GM11168 (cell line): ENCODE measurements around the gene NGF.

Source experiments
- in situ Hi-C: fragments of 300-500 bp; cut with MboI; formaldehyde crosslinking; loops from one replicate; pipeline ENCODE4 v1.12.0; 2022; ENCODE audit warnings: low sequenced_read_pairs; ENCODE audit not compliant: unreplicated experiment

NGF gene

DNA sequence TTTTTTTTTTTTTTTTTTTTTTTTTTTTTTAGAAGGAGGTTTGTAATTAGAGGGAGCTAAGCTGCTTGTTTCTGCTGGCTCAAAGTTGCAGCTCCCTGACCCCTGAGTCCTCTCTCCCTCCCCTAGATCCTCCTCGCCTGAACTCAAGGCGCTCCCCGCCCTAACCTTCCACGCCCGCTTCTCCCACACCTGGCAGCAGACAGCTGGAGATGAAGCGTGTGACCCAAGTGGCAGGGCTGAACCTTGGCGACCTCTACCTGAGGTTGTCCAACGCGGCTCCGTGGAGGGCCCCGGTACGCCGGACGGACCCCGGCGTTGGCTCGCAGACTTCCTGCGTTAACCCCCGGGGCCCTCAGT lies 795 bp downstream of the NGF start:
- in situ Hi-C loops: no loop called here

DNA sequence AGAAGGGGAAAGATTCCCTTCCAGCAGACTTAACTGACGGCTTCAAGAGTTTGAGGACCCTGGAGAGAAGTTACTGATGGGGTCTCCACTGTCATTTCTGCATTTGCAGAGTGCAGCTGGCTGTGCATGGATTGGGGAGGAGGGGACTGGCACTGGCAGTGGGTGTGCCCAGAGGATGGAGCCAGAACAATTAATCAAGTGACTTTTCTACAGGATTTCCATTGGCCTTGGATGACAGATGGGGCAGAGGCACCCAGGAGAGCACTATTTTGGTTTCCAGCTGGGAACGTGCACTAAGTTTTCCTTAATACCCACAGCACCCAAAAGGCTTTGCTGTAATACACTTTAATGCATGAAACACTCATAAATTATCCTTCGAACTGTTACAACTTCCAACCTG lies 1.3 kb downstream of the NGF start:
- in situ Hi-C loops: no loop called here

GRCh38 chr1:115332813-115333608 lies 5.0 kb downstream of the NGF start:
- in situ Hi-C loops: no loop called here

- in situ Hi-C loops: no loop called here
Measured at GRCh38 chr1:115331558-115332331, 6.3 kb downstream of the NGF start.

GRCh38 chr1:115330480-115331013 lies 7.5 kb downstream of the NGF start:
- in situ Hi-C loops: no loop called here

DNA sequence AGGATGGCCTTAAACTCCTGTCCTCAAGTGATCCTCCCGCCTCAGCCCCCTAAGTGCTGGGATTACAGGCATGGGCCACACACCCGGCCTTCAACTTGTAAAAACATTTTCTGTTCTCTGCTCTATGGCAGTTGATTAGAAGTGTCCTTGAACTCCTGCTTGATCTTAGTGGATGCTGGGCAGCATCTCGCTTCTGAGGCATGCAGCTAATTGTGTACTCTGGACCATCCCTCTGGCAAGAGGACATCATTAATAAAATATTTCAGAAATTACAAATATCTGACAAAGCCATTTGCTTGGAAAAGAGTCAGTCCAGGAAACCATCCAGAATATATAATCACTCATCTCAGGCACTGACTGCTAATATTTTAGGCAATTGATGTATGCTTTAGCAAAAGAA lies 8.1 kb downstream of the NGF start:
- in situ Hi-C loops: no loop called here

DNA sequence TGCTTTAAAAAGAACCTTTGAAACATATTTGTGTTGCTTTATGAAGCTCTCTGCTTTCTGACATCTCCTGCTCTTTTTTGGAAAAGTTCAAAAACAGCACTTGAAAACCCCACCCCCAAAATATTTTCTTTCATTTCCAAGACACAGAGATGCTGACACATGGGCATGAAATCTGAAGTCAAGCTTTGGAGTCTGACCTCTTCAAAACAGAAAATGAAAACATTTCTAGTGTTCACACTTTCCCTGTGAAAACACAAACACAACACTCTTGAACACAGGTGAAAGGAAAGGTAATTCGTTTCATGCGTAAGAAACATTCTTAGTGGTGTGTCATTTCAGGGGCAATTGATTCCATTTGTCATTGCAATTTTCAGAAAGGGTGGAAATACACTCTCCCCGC lies 10.8 kb downstream of the NGF start:
- in situ Hi-C loops: no loop called here

DNA sequence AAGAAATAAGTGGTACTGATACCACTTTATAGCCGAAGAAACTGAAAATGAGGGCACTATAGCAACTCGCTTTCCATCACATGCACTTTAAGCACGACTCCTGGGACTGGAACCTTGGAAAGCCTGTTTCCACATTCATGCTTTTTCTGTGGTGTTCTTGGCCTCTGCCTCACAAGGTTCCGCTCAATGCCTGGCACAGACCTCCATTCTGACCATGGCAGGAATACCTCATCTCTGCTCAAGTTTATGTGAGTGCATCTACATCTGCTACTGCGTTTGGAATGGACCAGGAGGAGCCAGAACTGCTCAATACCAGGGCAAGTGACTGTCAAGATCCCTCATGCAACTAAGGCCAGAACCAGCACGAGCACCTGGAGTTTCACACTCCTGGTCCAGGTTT lies 11.6 kb downstream of the NGF start:
- in situ Hi-C loops: no loop called here

- in situ Hi-C loops: no loop called here
Measured at GRCh38 chr1:115325874-115326273, 12.2 kb downstream of the NGF start.

DNA sequence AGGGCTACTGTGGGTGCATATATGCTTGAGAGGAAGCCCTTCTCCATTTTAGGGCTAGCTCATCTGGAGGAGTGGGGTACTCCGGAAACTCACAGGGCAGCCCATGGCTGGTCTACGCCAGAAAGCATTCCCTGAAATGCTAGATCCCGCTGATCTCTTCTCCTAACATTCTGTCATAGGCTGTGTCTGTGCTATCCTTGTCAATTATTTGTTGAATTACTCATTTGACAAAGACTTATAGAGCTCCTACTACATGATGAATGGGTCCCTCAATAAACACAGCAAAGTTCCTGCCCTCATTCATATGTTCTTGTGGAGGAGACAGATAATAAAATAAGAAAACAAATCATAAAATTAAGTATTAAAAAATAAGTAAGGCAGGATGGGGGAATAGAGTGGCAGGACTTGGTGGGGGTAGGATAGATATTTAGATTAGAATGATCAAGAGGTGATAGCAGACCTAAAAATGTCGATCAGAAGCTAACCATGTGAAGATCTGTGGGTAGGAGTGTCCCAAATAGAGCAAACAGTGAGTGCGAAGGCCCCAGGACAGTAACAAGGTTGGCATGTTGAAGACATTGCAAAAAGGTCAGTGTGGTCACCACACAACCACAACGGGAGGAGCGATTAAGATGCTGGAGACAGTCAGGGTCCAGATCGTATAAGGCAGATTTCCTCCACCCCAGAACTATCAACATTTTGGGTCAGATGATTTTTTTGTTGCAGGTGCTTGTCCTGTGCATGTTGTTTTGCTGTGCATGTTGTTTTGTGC lies 13.2 kb downstream of the NGF start:
- in situ Hi-C loops: loop anchor here (25.0 kb wide), 1 partner anchor 437 kb away; the partner anchor contains the start of gene CASQ2

DNA sequence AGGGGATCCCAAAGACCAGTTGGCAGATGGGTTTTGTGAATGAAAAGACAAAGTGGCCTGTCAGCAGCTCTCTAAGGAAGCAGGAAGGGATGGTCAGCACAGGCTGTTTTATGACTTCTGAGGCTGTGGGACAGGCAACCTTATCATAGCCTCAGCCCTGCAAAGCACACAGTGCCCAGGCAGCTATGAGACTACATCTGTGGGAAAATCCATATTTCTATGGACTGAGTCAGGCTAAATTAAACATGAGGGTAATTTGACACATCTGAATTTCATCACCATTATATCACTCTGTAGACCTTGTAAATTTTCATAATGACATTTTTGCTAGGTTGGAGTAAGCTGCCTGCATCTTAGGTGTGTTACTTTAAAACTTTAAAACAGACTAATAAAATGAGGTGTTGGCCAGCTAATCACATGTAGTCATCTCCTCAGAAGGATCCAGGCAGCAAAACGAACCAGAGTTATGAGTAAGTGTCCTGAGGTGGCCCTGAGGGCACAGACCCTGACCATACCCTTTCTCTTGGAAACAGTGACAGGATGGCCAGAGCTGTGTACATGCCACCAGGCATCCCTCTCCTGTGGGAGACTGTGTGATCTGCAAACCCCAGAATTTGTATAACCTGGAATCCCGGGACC lies 14.6 kb downstream of the NGF start:
- in situ Hi-C loops: loop anchor here (25.0 kb wide), 1 partner anchor 439 kb away; the partner anchor contains the start of gene CASQ2

- in situ Hi-C loops: loop anchor here (25.0 kb wide), 1 partner anchor 440 kb away; the partner anchor contains the start of gene CASQ2
Measured at GRCh38 chr1:115322631-115323030, 15.4 kb downstream of the NGF start.

GRCh38 chr1:115320377-115320776 lies 17.7 kb downstream of the NGF start:
- in situ Hi-C loops: loop anchor here (25.0 kb wide), 1 partner anchor 442 kb away; the partner anchor contains the start of gene CASQ2

GRCh38 chr1:115319706-115320105 lies 18.3 kb downstream of the NGF start:
- in situ Hi-C loops: loop anchor here (25.0 kb wide), 1 partner anchor 443 kb away; the partner anchor contains the start of gene CASQ2

DNA sequence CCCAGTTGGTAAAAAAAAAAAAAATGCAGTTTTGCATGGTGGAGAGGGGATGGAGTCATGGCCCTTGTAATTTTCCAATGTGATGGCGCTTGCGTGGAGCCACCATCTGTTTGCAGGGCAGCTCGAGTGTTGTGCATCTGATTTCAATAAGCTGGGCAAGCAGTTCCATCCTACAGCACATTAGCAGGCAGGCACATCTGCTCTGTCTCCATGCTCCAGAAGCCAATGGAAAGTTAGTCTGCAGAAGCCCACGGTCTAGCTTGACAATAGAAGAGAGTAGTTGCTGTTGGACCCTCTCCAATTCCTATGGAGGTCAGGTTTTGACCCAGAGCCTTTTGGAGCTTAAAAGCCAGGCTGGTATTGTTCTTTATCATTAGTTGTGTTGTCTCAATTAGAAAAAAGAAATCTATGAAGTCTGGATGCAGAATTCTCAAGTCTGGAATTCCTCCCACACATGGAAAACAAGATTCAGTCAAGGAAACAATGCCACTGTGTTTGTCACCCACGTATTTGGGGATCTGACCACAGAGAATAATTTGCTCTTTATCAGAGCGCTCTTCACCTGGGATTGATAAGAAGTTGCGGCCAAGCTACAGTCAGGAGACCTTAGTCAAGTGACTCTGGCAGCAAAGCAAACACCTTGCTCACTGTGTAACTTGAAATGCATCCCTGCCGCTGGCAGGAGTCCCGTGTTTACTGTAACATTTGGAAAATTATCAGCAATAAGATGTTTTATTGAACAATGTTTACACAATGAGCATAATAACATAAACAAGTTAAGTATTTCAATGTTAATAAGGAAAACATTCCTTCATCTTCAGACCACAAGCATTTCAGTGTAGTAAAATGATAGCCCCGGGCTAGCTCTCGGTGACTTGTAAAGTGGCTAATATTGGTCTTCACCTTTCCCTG lies 20.7 kb downstream of the NGF start:
- in situ Hi-C loops: loop anchor here (25.0 kb wide), 1 partner anchor 445 kb away; the partner anchor contains the start of gene CASQ2

GRCh38 chr1:115314765-115315164 lies 23.3 kb downstream of the NGF start:
- in situ Hi-C loops: loop anchor here (25.0 kb wide), 1 partner anchor 448 kb away; the partner anchor contains the start of gene CASQ2

DNA sequence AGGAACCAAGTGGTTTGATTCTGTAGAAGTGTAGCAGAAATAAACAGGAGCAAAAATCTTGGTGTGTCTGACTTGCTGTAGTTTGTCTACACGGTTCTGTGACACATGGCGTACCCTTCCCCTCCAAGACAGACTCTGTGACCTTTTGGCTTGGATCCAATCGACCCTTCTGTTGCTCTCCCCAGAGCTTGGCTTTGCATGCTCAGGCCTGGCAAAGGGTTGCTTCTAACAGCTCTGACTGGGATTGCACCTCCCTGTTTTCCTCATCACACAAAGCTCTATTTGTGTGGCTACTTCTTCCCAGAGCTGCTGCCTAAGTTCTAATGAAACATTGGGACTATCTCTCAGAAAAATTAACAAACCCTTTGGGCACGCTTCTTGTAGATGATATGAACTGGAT lies 24.0 kb downstream of the NGF start:
- in situ Hi-C loops: loop anchor here (25.0 kb wide), 1 partner anchor 448 kb away; the partner anchor contains the start of gene CASQ2

- in situ Hi-C loops: loop anchor here (25.0 kb wide), 1 partner anchor 449 kb away; the partner anchor contains the start of gene CASQ2
Measured at GRCh38 chr1:115313182-115313581, 24.9 kb downstream of the NGF start.
